Esophagus mucosa (tissue), 1 donor: ENCODE measurements around the gene TMED4. TPM values are rescaled to one million over a fixed set of nuclear protein-coding genes. Genes with fewer than 3 reads are reported as not detected.
"Not testable (repeated sequence)": the region's sequence is repeated elsewhere in the genome, so short reads cannot be mapped to it uniquely, and the experiment has no call there.

Source experiments
- ATAC-seq: fragments of 200-7000 bp; cut with Tn5 transposase; one replicate; pipeline ENCODE4 v1.9.1; 2020
- total RNA-seq: library from RNA; stranded (reverse); gene quantifications from one replicate; pipeline ENCODE4 v1.2.4, GENCODE V29; 2023
- donor health status: DM: yes; HTN: yes; CAD: no.

The TMED4 gene
- total RNA-seq, 1 donor from 2014 or later: 33.9 TPM

DNA sequence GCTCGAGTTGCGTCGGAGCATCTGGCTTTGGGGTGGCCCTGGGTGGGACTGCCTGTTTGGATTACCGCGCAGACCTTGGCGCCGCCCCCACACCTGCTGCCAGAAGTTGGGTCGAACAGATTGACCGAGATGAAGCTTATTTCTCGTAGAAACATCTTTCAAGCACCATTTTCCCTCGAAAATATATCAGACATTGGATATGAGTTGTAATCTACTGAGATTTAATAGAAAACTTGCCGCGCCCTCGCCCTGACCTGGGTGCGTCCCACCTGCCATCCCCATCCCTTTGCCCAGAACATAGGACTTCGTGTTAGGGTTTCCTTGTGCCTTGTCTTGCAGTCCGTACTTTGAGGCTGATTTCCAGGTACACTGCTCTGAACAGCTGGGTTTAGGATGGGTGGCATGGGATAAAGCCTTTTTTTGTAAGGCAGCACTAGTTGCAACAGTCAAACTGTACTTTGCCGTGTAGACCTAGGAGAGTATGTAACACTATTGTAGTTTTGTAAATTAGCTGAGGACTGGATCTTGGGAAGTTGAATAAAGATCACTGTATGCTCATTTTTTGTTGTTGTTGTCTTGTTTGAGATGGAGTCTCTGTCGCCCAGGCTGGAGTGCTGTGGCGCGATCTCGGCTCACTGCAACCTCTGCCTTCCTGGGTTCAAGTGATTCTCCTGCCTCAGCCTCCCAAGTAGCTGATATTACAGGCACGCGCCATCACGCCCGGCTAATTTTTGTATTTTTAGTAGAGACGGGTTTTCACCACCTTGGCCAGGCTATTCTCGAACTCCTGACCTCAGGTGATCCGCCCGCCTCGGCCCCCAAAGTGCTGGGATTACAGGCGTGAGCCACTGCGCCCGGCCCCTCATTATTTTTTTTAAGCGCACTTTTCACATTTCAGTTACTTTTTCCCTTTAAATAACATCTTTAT is 25.4 kb upstream of the TMED4 start:
- no peak for ATAC-seq

DNA sequence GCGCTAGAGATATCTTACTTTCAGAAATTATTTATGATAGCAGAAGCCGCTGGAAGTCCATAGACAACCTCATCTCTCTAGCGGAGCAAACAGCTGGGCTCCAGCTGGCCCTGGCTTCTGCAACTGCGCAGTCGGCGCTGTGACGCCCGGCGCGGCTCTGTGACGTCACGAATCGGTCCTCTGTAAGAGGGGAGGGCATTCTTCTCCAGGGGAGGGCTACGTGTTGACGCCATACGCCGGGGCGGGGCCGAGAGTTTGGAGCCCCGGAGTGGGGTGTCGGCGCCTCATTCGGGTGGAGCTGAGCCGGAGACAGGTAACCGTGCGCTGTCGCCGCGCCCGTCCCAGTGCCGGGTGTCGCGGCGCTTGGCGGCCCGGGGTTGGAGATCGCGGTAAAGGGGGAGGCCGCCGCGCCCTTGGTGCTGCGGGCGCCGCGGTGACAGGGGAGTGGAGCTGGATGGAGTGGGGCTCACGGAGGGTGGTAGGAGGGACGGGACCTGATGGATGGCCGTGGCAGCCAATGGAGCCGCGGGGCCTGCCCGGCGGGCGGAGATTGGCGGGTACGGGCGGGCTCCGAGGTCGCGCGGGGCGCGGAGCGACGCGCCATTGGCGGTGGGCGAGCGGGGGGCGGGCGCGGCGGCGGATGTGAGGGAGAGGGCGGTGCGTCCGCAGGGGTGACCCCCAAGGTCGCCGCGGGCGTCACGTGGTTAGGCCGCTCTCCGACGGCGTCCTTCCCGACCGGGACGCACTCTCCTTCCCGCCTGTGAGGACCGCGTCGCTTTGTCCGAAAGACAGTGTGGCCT is 24.5 kb upstream of the TMED4 start, which contains the start of gene OGDH:
Gene OGDH (plus strand): TSS at position 287 of the 800 bp plus-strand sequence. CDS start 17,717 bp downstream, outside the sequence.
- ATAC-seq: peak; percentile 98

DNA sequence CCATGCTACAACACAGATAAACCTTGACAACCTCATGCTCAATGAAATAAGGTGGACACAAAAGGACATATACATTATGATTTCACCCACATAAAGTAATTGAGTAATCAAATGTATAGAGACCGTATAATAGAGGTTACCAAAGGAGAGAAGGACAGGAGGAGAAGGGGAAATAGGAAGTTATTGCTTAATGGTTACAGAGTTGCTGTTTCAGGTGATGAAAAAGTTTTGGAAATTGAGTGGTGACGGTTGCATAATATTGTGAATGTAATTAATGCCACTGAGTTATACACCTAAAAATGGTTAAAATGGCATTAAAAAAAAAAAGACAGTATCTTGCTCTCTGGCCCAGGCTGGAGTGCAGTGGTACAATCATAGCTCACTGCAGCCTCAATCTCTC is 22.9 kb upstream of the TMED4 start:
- ATAC-seq: no peak

DNA sequence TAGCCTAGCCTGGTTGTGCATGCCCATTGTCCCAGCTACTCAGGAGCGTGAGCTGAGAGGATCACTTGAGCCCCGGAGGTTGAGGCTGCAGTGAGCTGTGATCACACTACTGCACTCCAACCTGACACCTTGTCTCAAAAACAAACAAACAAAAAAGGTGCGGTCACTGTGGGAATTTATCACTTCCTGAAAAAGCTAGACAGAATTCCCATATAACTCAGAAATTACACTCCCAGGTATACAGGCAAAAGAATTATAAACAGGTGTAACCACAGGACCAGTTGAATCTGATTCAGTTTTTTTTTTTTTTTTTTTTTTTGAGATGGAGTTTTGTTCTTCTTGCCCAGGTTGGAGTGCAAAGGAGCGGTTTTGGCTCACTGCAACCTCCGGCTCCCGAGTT is 21.2 kb upstream of the TMED4 start:
- ATAC-seq: no peak

DNA sequence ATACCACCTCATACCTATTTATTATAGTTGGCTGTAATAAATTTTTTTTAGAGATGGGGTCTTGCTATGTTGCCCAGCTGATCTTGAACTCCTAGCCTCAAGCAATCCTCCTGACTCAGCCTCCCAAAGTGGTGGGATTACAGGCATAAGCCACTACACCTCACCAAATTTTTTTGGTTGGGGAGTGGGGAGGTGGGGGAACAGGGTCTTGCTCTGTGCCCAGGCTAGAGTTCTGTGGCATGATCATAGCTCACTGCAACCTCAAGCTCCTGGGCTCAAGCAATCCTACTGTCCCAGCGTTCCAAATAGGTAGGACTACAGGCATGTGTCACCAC is 20.5 kb upstream of the TMED4 start:
- no peak for ATAC-seq

DNA sequence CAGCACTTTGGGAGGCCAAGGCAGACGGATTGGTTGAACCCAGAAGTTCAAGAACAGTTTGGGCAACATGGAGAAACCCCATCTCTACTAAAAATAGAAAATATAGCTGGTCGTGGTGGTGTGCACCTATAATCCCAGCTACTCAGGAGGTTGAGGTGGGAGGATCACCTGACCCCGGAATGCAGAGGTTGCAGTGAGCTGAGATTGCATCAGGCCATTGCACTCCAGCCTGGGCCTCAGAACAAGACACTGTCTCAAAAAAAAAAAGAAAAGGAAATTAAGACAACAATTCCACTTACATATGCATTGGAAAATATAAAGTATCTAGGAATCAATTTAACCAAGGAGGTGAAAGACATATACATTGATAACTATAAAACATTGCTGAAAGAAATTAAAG is 17.2 kb upstream of the TMED4 start:
- ATAC-seq: no peak

DNA sequence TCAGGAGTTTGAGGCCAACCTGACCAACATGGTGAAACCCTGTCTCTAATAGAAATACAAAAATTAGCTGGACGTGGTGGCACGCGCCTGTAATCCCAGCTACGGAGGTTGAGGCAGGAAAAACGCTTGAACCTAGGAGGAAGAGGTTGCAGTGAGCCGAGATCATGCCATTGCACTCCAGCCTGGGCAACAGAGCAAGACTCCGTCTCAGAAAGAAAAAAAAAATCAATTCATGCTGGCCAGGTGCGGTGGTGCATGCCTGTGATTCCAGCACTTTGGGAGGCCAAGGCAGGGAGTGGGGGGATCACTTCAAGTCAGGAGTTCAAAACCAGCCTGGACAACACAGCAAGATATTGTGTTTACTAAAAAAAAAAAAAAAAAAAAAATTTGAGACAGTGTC is 15.2 kb upstream of the TMED4 start:
- not testable (repeated sequence) for ATAC-seq

DNA sequence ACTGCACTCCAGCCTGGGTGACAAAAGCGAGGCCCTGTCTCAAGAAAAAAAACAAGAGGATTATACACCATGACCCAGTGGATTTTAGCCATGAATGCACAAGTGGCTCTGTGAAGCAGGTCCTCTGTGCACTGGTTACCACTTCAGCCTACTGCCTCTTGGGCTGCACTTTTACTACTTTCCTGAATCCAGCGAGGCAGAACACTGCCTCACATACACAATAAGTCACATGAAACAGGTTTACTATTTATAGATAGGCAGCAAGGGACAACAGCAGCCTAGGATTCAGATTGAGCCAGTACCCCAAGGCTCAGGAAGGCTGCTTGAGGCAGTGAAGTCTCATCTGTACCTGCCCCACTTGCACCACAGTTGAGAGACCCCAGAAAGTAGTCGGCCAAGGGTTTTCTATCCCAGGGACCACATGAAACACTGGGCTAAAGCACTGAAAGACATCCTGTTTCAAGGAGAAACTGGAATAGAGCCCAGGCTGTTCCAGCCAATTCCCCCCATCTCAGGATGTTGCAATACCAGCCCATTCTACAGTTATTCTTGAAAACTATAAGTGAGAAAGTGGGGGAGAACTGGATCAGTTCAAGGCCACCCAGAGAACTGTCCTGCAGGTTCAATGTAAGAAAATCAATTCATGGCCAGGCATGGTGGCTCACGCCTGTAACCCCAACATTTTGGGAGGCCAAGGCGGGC is 14.1 kb upstream of the TMED4 start:
- no peak for ATAC-seq

DNA sequence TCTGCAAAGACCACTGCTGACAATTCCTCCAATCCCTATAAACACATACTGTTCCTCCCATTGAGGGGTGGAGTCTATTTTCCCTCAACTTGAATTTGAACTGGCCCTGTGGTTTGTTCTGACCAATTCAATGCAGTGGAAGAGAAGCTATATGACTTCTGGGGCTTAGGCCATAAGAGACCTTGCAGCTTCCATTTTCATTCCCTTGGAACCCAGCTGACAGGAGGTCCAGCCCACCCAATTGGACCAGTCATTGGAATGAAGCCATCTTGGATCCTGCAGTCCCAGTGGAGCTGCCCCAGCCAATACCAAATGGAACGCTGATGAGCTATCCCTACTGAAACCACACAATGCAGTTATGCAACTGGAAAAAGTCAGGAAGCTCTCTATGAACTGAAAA is 8.9 kb upstream of the TMED4 start:
- no peak for ATAC-seq

DNA sequence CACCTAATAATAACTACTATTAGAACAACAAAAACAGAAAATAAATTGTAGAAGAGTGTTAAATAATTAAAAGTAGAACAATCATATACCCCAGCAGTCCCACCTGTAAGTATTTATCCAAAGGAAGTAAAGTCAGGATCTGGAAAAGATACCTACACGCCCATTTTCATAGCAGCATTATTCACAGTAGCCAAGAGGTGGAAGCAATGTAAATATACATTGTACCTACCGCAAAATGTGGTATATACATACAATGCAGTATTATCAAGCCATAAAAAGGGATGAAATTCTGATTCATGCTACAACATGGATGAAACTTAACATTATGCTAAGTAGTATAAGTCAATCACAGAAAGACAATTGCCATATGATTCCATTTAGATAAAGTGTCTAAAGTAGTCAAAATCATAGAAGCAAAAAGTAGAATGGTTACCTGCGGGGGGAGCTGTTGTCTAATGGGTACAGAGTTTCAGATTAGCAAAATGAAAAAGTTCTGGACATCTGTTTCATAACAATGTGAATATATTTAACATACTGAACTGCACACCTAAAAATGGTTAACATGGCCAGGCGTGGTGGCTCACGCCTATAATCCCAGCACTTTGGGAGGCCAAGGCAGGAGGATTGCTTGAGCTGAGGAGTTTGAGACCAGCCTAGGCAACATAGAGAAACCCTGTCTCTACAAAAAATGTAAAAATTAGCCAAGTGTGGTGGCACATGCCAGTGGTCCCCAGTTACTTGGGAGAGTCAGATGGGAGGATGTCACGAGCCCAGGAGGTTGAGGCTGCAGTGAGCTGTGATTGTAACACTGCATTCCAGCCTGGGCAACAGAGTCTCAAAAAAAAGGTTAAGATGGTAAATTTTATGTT is 6.0 kb upstream of the TMED4 start:
- peak; percentile 70 for ATAC-seq

DNA sequence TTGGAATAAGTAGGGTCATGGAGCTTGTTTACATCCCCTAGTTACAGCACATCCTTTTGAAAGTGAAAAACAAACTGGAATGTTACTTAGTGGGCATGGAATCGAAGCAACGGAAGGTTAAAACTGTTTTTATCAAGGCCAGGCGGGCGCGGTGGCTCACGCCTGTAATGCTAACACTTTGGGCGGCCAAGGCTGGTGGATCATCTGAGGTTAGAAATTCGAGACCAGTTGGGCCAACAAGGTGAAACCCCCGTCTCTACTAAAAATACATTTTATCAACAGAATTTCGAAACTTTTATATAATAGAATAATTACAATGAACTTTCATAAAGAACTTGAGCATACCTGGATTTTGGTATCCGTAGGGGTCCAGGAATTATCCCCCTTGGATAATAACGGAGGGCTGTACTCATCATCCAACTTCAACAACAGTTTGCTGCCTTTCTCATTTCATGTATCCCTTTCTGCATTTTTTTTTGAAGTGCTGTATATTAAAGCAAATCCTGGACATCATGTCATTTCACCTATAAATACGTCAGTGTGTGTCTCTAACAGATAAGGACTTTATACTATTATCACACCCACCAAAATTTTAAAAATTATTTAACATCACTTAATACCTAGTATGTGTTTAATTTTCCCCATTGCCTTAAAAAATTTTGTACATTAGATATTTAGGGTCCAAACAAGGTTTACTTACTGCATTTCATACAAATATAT is 1.3 kb upstream of the TMED4 start:
- no peak for ATAC-seq

DNA sequence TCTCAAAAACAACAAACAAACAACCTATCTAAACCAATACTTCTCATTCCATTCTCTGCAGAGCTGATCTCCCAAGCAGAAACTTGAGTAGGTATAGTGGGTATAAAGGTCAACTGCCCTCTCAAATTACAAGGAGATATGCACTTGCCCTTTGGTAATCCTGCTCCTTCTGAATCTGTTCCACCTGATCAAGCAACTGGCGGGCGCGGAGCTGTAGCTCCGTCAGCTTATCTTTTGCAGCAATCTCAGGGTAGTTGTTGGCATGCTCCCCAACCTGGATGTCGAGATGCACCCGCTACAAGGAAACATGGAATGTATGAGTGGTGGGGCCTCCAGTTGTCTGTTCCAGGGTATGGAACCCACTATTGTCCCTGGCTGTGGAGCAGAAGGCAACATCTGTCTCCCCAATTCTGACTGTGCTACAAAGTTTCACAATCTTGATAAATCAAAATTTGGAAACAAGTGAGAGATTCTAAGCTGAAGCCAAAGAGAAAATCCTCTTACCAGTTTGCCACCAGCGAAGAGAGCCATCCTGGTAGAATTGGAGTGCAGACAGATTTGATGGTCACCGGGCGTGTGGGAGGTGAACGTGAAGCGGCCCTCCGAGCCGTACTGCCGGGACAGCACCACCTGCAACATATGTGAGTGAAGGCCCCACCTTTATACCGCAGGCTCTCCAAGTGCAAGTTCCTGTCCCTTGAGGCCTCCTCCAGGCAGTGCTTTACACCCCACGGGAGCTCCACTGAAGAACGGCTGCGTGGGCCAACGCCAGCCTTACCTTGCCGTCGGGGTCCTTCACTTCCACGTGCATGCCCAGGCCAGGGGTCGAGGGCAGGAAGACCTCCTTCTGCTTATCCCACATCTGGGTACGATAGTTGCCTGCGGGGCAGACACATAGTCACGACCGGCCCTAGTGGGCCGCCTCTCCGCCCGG is 819 bp downstream of the TMED4 start:
- ATAC-seq: peak; percentile 51

DNA sequence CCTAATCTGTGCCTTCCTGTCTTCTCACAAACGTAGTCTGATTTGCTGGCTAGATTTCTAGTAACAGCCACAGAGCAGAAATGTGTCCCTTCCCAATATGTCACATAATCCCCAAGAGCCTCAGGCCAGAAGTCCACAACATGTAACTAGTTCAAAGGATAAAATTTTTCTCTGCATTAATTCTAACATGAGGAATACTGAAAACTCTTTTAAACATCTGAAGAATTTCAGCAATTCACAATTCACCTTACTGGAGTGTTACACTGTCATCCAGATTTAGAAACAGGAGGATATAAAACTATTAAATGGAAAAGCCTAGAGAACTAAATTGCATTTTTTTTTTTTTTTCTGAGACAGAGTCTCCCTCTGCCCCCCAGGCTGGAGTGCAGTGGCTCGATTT is 5.8 kb downstream of the TMED4 start:
- no peak for ATAC-seq

DNA sequence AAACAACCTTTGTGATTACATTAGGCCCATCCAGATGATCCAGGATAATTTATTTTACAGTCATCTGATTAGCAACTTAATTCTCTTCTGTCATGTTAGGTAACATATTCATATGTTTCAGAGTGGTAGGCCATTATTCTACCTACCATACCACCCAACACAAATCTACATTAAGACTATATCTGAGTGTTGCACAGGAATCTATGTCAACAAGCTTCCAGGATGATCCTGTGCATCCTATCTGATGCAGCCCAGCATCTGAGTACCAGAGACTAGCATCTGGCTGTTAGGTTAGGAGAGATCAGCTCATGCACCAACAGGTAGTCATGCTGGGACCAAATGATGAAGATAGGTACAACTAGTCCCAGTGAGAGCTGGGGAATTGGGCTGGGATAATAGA is 7.0 kb downstream of the TMED4 start:
- ATAC-seq: no peak

DNA sequence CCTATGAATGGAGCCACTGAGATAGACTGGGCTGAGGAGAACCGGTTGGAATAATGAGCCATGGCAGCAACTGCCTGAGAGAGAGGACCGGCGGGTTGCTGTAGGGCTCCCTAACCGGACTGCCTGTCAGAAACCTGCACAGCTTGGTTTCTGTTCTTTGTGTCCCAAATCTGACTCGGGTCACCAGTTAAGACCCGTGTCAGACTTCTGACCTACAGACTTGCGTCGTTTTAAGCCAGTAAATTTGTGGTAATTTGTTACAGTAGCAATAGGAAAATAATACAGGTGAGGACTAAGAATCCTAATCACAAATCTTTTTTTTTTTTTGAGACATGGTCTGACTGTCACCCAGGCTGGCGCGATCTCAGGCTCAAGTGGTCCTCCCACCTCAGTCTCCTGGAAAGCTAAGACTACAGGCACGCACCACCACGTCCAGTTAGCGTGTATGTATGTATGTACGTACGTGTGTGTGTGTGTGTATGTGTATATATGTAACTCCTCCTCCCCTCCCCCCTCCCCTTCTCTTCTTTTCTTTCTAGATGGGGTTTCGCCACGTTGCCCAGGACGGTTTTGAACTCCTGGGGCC is 7.7 kb downstream of the TMED4 start:
- no peak for ATAC-seq

DNA sequence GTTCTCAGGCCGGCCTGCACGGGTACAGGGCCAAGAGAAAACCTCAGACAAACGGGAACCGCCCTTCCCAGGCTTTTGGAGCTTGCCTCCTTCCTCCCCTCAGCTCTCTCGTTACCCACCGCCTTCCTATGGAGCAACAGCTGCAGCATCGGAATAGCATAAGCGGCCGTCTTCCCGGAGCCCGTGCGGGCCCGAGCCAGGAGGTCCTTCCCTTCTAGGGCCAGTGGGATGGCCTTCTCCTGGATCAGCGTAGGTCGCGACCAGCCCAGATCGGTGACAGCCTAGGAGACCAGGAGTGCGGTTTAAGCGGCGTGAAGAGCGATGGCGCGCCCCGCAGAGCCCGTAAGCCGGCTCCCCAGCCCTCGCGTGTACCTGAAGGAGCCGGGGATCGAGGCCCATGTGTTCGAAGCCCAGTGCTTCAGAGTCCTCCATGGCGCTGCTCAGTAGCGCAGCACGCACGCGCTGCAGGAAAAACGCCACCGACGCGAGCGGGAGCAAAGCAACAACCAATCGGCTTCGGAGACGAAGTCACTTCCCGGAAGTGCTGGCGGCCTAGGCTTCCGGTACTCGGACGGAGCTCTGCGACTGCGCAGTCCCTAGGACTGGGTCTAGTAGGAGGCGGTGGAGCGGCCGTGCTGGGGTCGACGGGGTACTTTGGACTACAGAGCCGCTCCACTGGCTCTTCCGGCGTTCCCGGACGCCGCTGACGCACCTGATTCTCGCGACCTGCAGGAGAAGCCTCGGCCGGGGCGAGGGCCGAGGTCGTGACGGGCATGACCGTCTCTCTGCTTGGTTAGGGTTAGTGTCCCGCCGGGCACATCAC is 8.4 kb downstream of the TMED4 start, which contains the start of gene DDX56:
Gene DDX56 (minus strand): TSS at position 445 of the 823 bp plus-strand sequence. CDS start 13 bp downstream, at position 432.
- ATAC-seq: peak; percentile 94

DNA sequence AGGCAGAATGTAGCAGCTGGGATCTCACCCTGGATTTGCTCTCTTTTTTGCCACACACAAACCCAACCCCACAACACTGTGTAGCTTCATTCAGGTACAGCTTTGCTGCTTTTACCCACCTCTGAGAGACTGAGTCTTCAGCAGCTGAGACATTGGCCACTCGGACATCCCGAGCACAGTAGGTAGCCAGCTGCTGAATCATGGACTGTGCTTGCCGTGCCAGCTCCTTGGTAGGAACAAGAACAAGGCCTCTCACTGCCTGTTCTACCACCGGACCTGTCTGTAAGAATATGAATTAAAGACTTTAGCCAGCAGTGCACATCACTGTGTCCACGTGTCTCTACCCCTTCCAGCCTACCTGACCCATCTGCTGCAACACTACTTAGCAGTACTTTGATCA is 9.3 kb downstream of the TMED4 start:
- ATAC-seq: no peak

DNA sequence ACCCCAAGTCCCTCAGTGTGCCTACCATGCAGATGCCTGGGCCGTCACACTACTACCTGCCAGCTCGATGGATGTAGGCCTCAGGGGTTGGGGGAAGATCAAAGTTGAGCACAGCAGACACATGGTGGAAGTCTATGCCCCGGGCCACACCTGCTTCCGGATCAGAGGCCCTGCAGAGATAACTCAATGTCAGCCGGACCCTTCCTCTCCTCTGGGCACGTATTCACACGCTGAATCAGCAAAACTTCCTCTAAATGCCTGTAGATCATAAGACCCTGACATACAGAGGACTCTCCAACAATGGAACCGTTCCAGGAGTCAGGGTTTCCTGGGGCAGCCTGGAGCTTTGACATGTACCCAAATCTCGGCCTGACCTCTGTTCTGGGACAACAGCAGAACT is 12.1 kb downstream of the TMED4 start:
- ATAC-seq: no peak
